ENCODE measurements around the gene RTL1. TPM values are rescaled to one million over a fixed set of nuclear protein-coding genes. Genes with fewer than 3 reads are reported as not detected.

RTL1 gene
- total and polyA plus RNA-seq, 4 experiments from 2014 or later, result not detected

DNA sequence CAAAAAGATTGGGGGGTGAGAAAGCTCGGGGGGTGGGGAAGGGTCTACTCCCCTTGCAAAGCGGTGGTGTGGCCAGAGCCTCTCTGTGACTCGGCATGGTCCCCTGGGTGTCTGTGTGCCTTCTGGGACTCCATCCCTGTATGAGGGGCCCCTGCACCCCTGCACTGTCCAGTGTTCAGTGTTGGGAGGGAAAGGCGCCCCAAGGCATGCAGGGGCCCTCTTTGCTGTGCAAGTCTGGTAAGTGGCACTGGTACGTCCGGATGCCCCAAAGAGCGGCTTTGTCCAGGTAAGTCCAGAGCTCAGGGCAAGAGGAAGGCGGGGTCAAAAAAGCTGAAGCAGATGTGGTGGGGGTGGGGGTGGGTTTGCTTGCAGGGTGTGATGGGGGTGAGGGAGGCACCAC lies 23.7 kb downstream of the RTL1 start:
- DNase-seq, result no peak
- Mint-ChIP-seq H3K4me1 (no peaks in the 10 kb centered on the region), H3K4me3 (no peak overlapping the region), H3K9me3 (peaks cover 0 to 2% (median 0%) of the 10 kb centered on the region in 8 donors), H3K27me3 (peaks cover 2 to 8% of the 10 kb centered on the region in 2 donors), H3K27ac (no peak overlapping the region), H3K36me3 (no peaks in the 10 kb centered on the region)
- H3K27me3 ChIP-seq (ENCODE audit: insufficient read depth, low read length), result no peaks in the 10 kb centered on the region
- no peak overlapping the region for H3K27ac ChIP-seq (ENCODE audit: low read depth, low read length)
- no peaks in the 10 kb centered on the region for H3K4me1 ChIP-seq (ENCODE audit: insufficient read depth, low read length)
- POLR2A ChIA-PET (ENCODE audit: partially characterized antibody), result no interaction called here
- no peak overlapping the region for H3K4me3 ChIP-seq (ENCODE audit: low read length in 2 of 2)
- intact Hi-C loops (cut with micrococcal nuclease), result no loop called here
- H3K9me3 ChIP-seq (ENCODE audit: control insufficient read depth in 1 of 2, low read length in 2 of 2), result no peaks in the 10 kb centered on the region
- CTCF ChIA-PET (ENCODE audit: partially characterized antibody), result no interaction called here
- no peaks in the 10 kb centered on the region for H3K36me3 ChIP-seq (ENCODE audit: insufficient read depth, low read length)

DNA sequence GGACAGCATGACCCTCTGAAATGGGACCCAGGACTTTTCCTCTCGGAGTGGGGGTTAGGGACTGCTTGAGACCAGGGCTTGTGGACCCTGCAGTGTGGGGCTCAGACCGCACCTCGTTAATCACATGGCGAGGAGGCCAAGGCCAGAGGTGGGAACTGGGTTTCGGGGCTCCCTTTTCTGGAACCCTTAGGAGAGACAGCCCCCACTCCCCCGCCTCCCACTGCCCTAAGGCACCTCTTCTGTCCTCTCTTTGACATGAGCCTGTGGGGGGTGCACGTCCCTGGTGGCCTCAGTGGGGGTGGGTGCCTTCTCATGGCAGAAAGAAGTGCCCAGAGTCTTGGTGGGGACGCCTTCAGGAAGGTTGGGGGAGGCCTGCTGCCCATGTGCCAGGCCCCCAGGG lies 24.3 kb downstream of the RTL1 start:
- peaks cover 2 to 8% of the 10 kb centered on the region in 2 donors for H3K27me3 Mint-ChIP-seq
- Histone ChIP-seq H3K4me3 (ENCODE audit: low read length in 2 of 2) (no peak overlapping the region), H3K9me3 (ENCODE audit: control insufficient read depth in 1 of 2, low read length in 2 of 2) (no peaks in the 10 kb centered on the region), H3K27ac (ENCODE audit: low read depth, low read length) (no peak overlapping the region), H3K36me3 (ENCODE audit: insufficient read depth, low read length) (no peaks in the 10 kb centered on the region), H3K4me1 (ENCODE audit: insufficient read depth, low read length) (no peaks in the 10 kb centered on the region), H3K27me3 (ENCODE audit: insufficient read depth, low read length) (no peaks in the 10 kb centered on the region)
- H3K36me3 Mint-ChIP-seq, result no peaks in the 10 kb centered on the region
- no peaks in the 10 kb centered on the region for H3K4me1 Mint-ChIP-seq
- H3K27ac Mint-ChIP-seq, result no peak overlapping the region
- no peak for DNase-seq
- no peak overlapping the region for H3K4me3 Mint-ChIP-seq
- ChIA-PET POLR2A (ENCODE audit: partially characterized antibody) (no interaction called here), CTCF (ENCODE audit: partially characterized antibody) (no interaction called here)
- H3K9me3 Mint-ChIP-seq, result peaks cover 0 to 2% (median 0%) of the 10 kb centered on the region in 8 donors
- intact Hi-C loops (cut with micrococcal nuclease), result no loop called here

GRCh38 chr14:100878271-100879146 lies 25.0 kb downstream of the RTL1 start:
- intact Hi-C loops (cut with micrococcal nuclease), result no loop called here
- no peak overlapping the region for H3K27ac ChIP-seq (ENCODE audit: low read depth, low read length)
- H3K36me3 Mint-ChIP-seq, result no peaks in the 10 kb centered on the region
- POLR2A ChIA-PET (ENCODE audit: partially characterized antibody), result no interaction called here
- no peaks in the 10 kb centered on the region for H3K4me1 Mint-ChIP-seq
- H3K4me1 ChIP-seq (ENCODE audit: insufficient read depth, low read length), result no peaks in the 10 kb centered on the region
- DNase-seq, result no peak
- H3K9me3 ChIP-seq (ENCODE audit: control insufficient read depth in 1 of 2, low read length in 2 of 2), result no peaks in the 10 kb centered on the region
- H3K4me3 Mint-ChIP-seq, result no peak overlapping the region
- CTCF ChIA-PET (ENCODE audit: partially characterized antibody), result interaction anchor here (1.5 kb wide), 1 partner anchor 9 kb away, joined by 3 read pairs; no protein-coding TSS in a partner anchor
- peaks cover 2 to 8% of the 10 kb centered on the region in 2 donors for H3K27me3 Mint-ChIP-seq
- H3K27me3 ChIP-seq (ENCODE audit: insufficient read depth, low read length), result no peaks in the 10 kb centered on the region
- no peaks in the 10 kb centered on the region for H3K36me3 ChIP-seq (ENCODE audit: insufficient read depth, low read length)
- H3K4me3 ChIP-seq (ENCODE audit: low read length in 2 of 2), result no peak overlapping the region
- H3K27ac Mint-ChIP-seq, result no peak overlapping the region
- H3K9me3 Mint-ChIP-seq, result peaks cover 0 to 2% (median 0%) of the 10 kb centered on the region in 8 donors

DNA sequence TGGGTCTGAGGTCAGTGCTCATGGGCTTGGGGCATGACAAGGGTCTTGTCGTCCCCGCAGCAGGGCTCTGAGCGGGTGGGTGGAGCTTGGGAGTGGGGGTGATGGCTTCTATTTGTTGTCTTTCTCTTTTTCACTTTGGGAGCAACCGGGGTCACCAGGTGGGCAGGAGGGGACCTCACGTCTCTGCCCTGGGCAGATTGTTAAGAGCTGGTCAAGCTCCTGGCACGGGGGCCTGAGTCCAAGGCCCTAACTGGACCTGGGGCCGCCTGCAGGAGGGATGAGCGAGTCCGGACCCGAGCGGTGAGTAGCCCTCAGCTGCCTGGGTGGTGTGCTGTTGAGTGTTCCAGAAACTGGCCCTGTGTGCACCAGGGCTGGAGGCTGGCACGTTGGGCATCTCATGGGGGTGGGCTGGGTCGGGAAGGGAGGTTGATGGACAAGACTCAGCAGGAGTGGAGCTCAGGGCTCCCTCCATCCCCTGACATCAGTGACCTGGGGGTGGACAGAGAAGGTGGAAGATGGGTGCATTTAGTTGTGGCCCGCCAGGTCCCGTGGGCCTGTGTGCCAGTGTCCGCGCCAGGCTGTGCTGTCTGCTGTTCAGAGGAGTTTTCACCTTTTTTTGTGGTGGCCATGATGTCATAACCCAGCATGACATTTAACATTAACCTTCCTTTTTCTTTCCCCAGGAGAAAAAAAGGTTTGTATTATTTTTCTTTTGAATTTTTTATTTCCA lies 27.5 kb downstream of the RTL1 start:
- Mint-ChIP-seq H3K4me3 (no peak overlapping the region), H3K4me1 (peaks cover 0 to 7% (median 0%) of the 10 kb centered on the region in 4 donors), H3K27ac (no peak overlapping the region), H3K36me3 (no peaks in the 10 kb centered on the region), H3K27me3 (peaks cover 2 to 11% of the 10 kb centered on the region in 2 donors), H3K9me3 (peaks cover 0 to 2% (median 0%) of the 10 kb centered on the region in 8 donors)
- intact Hi-C loops (cut with micrococcal nuclease), result no loop called here
- CTCF ChIA-PET (ENCODE audit: partially characterized antibody), result no interaction called here
- Histone ChIP-seq H3K4me1 (ENCODE audit: insufficient read depth, low read length) (no peaks in the 10 kb centered on the region), H3K36me3 (ENCODE audit: insufficient read depth, low read length) (no peaks in the 10 kb centered on the region), H3K9me3 (ENCODE audit: control insufficient read depth in 1 of 2, low read length in 2 of 2) (no peaks in the 10 kb centered on the region), H3K4me3 (ENCODE audit: low read length in 2 of 2) (no peak overlapping the region), H3K27me3 (ENCODE audit: insufficient read depth, low read length) (no peaks in the 10 kb centered on the region), H3K27ac (ENCODE audit: low read depth, low read length) (no peak overlapping the region)
- no peak for DNase-seq
- POLR2A ChIA-PET (ENCODE audit: partially characterized antibody), result no interaction called here

GRCh38 chr14:100875126-100875525 lies 28.4 kb downstream of the RTL1 start:
- Mint-ChIP-seq H3K27ac (no peak overlapping the region), H3K27me3 (peaks cover 0 to 9% of the 10 kb centered on the region in 2 donors), H3K4me1 (peaks cover 0 to 7% (median 0%) of the 10 kb centered on the region in 4 donors), H3K36me3 (no peaks in the 10 kb centered on the region), H3K9me3 (peaks cover 0 to 2% (median 0%) of the 10 kb centered on the region in 8 donors), H3K4me3 (no peak overlapping the region)
- ChIA-PET CTCF (ENCODE audit: partially characterized antibody) (no interaction called here), POLR2A (ENCODE audit: partially characterized antibody) (no interaction called here)
- Histone ChIP-seq H3K27ac (ENCODE audit: low read depth, low read length) (no peak overlapping the region), H3K4me1 (ENCODE audit: insufficient read depth, low read length) (no peaks in the 10 kb centered on the region), H3K36me3 (ENCODE audit: insufficient read depth, low read length) (no peaks in the 10 kb centered on the region), H3K27me3 (ENCODE audit: insufficient read depth, low read length) (no peaks in the 10 kb centered on the region), H3K4me3 (ENCODE audit: low read length in 2 of 2) (no peak overlapping the region), H3K9me3 (ENCODE audit: control insufficient read depth in 1 of 2, low read length in 2 of 2) (no peaks in the 10 kb centered on the region)
- intact Hi-C loops (cut with micrococcal nuclease), result no loop called here
- DNase-seq, result no peak

DNA sequence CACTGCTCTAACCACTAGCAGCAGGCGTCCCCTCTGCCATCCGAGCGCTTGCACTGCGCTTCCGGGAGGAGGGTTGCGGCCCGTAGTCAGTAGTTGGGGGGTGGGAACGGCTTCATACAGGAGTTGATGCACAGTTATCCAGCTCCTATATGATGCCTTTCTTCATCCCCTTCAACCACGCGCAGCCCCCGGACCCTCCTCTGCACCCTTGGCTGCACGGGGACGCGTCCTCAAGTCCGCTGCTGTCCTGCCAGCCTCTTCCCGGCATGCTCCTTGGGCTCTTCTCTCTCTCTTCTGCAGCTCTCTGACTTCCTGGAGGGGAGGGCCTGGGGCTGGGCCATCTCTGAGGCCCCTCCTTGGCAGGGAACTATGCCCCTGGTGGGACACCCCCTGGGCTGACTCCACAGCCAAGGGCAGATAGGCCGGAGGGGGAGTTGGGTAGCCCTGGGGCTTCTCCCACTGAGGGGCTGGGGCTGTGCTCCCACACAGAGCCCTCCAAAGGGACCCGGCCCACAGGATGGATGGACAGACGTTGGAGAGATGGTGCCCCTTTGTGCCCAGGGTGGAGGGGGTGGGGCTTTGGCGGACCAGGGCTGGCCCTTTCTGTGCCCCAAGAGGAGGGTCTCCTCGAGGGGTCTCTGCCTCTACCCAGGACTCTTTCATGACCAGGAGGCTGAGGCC lies 29.0 kb downstream of the RTL1 start:
- H3K9me3 ChIP-seq (ENCODE audit: control insufficient read depth in 1 of 2, low read length in 2 of 2), result no peaks in the 10 kb centered on the region
- Mint-ChIP-seq H3K4me3 (no peak overlapping the region), H3K27me3 (peaks cover 0 to 9% of the 10 kb centered on the region in 2 donors), H3K4me1 (peaks cover 0 to 7% (median 0%) of the 10 kb centered on the region in 4 donors), H3K36me3 (no peaks in the 10 kb centered on the region), H3K9me3 (peaks cover 0 to 2% (median 0%) of the 10 kb centered on the region in 8 donors), H3K27ac (no peak overlapping the region)
- CTCF ChIA-PET (ENCODE audit: partially characterized antibody), result no interaction called here
- DNase-seq, result no peak
- H3K27ac ChIP-seq (ENCODE audit: low read depth, low read length), result no peak overlapping the region
- H3K36me3 ChIP-seq (ENCODE audit: insufficient read depth, low read length), result no peaks in the 10 kb centered on the region
- no peaks in the 10 kb centered on the region for H3K4me1 ChIP-seq (ENCODE audit: insufficient read depth, low read length)
- POLR2A ChIA-PET (ENCODE audit: partially characterized antibody), result no interaction called here
- no peaks in the 10 kb centered on the region for H3K27me3 ChIP-seq (ENCODE audit: insufficient read depth, low read length)
- intact Hi-C loops (cut with micrococcal nuclease), result no loop called here
- no peak overlapping the region for H3K4me3 ChIP-seq (ENCODE audit: low read length in 2 of 2)

- Mint-ChIP-seq H3K9me3 (peaks cover 0 to 2% (median 0%) of the 10 kb centered on the region in 8 donors), H3K36me3 (no peaks in the 10 kb centered on the region), H3K4me1 (peaks cover 0 to 7% (median 0%) of the 10 kb centered on the region in 4 donors), H3K4me3 (no peak overlapping the region), H3K27ac (no peak overlapping the region), H3K27me3 (peaks cover 0 to 9% of the 10 kb centered on the region in 2 donors)
- CTCF ChIA-PET (ENCODE audit: partially characterized antibody), result no interaction called here
- Histone ChIP-seq H3K4me1 (ENCODE audit: insufficient read depth, low read length) (no peaks in the 10 kb centered on the region), H3K9me3 (ENCODE audit: control insufficient read depth in 1 of 2, low read length in 2 of 2) (no peaks in the 10 kb centered on the region), H3K4me3 (ENCODE audit: low read length in 2 of 2) (no peak overlapping the region), H3K27me3 (ENCODE audit: insufficient read depth, low read length) (no peaks in the 10 kb centered on the region), H3K27ac (ENCODE audit: low read depth, low read length) (no peak overlapping the region), H3K36me3 (ENCODE audit: insufficient read depth, low read length) (no peaks in the 10 kb centered on the region)
- intact Hi-C loops (cut with micrococcal nuclease), result no loop called here
- POLR2A ChIA-PET (ENCODE audit: partially characterized antibody), result no interaction called here
- DNase-seq, result no peak
Observed at GRCh38 chr14:100874051-100874410, 29.5 kb downstream of the RTL1 start.
